ENCODE results near the gene GRIP2.

Gene GRIP2

GRCh38 chr3:14539742-14540491, at the start of gene GRIP2:
TSS of gene GRIP2 (minus strand) at chr3:14540342. CDS start at chr3:14540308, 34 bp downstream.
- no peak for DNase-seq (ENCODE audit: low read depth)

DNA sequence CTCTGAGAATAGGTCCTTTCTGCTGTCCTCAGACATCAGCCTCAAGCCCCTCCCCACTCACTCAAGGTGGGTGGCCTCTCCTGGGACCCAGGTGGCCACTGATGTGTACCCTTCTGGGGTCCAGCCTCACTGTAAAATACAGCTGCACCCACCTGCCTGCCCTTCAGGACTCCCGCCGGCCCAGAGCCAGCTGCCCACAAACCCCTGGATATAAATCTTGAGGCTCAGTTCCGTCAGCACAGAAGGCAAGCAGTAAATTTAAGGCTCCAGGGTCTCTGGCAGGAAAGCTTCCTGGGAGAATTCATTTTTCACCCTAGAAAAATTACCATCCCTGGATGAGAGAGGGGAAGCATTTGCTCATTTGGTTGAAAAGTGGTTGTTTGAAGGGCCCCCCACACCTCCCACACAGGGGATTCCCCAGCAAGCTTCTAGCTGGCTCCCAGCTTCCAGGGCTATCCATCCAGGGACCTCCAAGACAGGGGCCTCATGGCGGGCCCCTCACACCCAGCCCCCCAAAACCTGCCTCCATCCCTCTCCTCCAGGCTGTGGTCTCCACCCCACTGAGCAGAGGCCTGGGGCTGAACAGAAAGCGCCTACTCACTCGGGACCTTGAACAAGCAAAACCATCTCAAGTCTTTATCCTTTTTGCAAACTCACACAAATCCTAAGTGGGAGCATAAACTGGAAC, 48.4 kb upstream of the GRIP2 start:
- no peak for DNase-seq (ENCODE audit: low read depth)

DNA sequence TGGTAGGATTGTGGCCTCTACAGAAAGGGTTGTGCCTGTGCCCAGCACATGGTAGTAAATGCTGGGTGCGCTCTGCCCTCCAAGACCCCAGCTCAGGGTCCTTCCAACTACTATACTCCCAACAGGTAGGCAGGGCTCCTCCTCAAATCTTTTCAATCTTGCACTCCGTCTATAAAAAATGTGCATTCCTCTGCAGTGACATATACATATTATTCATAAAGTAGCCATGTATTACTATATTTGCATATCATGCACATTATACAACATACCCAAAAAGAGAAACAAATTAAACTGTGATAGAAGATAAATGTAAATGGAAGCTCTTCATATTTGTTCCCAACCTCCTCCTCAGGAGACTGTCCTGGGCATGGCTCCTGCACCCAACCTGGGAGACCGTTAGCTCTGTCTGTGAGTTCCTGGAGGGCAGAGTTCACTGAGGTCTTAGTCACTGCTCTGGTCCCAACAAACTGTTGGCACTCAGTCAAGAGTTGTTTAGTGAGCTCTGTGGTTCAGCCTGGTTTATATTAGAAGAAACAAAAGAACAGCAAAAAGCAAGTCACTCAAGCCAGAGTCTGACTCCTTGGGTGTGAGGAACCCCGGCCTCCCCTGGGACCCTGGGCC, 47.7 kb upstream of the GRIP2 start:
- DNase-seq (ENCODE audit: low read depth), result no peak

DNA sequence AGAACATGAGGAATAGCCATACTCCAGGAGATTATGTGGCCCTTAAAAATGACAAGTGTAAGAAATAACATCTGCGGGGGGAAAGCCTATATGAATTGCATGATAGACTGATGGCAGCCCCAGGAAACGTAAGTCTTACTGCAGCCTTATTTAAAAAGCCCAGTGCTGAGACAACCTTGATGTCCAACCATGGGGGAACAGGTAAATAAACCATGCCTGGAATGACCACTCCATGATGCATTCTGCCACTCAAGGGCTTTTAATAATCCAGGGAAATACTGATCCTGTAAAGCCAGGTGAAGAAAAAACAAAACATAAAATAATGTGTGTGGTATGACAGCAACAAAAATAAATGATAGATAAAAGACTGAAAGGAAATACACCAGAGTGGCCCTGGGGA, 46.5 kb upstream of the GRIP2 start:
- DNase-seq (ENCODE audit: low read depth), result no peak

GRCh38 chr3:14583548-14584091, 43.5 kb upstream of the GRIP2 start:
- DNase-seq (ENCODE audit: low read depth), result no peak

DNA sequence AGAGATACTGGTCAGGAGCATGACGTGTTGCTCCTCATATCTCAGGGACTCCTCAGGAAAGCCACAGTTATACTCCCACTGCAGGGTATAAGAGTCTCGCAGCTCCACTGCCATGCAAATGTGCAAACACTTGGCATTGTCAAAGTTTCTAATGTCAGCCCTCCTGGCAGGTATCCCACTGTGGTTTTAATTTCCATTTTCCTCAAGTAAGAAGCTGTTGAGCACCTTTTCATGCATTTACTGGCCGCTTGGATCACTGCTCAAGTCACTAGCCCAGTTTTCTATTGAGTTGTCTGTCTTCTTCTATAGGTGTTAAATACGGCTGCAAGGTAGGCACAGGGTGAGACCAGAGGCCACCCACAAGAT, 41.9 kb upstream of the GRIP2 start:
- no peak for DNase-seq (ENCODE audit: low read depth)

GRCh38 chr3:14581334-14582044, 41.3 kb upstream of the GRIP2 start:
- no peak for DNase-seq (ENCODE audit: low read depth)

DNA sequence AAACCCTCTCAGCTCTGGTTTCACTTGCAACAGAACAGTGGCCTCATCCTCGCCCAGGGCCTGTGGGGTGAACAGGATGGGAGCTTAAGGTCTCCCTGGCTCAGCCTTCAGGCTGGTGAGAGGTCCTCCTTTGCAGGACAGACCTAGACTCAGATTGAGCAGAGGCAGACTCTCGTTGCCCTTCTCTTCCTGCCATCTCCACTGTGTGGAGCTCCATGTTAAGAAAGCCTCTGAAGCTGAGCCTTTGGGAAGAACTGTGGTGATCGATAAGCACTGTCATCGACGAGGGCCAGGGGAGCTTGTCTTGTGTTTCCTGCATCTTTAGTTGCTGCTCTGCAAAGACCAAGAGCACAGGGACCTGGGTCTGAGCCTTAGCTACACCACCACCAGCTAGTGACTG, 37.8 kb upstream of the GRIP2 start:
- no peak for DNase-seq (ENCODE audit: low read depth)

DNA sequence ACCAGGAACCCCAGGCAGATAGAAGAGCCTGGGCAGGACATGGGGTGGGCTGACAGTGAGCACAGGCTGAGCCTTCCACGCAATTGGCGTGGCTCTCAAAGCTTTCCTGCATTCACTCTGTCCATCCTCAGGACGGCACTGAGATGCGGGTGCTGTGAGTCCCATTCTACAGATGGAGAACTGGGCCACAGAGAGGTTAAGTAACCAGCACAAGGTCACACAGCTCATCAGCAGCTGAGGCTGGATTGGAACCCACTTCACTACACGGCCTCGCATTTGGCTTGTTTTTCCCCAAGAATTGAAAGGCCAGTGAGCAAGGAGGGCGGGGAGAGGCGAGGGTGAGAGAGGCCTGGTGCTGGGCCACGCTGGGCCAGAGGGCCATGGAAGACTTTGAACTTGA, 36.0 kb upstream of the GRIP2 start:
- no peak for DNase-seq (ENCODE audit: low read depth)

- DNase-seq (ENCODE audit: low read depth), result no peak
These were observed 34.0 kb upstream of the GRIP2 start for GRCh38 chr3:14574183-14574582.

GRCh38 chr3:14573706-14574105, 33.6 kb upstream of the GRIP2 start:
- DNase-seq (ENCODE audit: low read depth), result no peak

- DNase-seq (ENCODE audit: low read depth), result no peak
These were observed 30.7 kb upstream of the GRIP2 start for GRCh38 chr3:14570864-14571263.

DNA sequence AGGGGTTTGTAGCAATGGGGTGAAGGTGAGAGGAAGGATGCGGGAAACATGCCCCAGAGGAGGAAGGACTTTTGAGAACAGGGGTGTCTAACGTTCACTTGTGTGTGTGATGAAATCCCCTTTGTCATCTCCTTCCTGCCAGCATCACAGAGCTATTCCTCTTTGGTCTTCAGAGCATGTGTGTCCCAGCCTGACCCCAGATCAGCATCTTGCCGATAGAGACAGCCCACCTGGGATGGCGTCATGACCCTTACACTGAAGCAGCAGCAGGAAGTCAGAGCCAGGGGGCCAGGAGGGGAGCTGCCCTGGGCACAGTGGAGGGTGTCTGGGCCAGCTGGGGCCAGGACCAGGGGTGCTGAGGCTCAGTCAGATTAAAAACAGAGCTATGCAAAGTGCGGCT, 29.9 kb upstream of the GRIP2 start:
- DNase-seq (ENCODE audit: low read depth), result no peak

GRCh38 chr3:14569474-14570000, 29.4 kb upstream of the GRIP2 start:
- DNase-seq (ENCODE audit: low read depth), result no peak

- DNase-seq (ENCODE audit: low read depth), result no peak
These were observed 28.1 kb upstream of the GRIP2 start for GRCh38 chr3:14568269-14568668.

DNA sequence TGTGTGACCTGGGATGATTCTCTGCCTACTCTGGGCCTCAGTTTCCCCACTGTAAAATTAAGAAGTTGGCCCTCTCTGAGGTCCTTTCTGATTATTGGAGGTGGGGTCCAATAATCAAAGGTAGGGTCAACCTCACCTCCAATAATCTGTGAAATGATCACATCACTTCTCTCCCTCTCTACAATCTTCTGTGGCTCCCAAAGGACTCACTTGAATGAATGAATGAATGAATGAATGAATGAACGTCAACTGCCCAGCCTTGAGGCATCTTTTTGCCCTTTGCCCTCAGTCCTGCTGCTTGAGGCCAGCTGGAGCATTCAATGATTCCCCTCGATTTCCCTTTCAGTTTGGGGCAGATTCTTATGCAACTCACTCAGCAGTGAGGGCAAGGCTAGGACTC, 26.7 kb upstream of the GRIP2 start:
- no peak for DNase-seq (ENCODE audit: low read depth)

DNA sequence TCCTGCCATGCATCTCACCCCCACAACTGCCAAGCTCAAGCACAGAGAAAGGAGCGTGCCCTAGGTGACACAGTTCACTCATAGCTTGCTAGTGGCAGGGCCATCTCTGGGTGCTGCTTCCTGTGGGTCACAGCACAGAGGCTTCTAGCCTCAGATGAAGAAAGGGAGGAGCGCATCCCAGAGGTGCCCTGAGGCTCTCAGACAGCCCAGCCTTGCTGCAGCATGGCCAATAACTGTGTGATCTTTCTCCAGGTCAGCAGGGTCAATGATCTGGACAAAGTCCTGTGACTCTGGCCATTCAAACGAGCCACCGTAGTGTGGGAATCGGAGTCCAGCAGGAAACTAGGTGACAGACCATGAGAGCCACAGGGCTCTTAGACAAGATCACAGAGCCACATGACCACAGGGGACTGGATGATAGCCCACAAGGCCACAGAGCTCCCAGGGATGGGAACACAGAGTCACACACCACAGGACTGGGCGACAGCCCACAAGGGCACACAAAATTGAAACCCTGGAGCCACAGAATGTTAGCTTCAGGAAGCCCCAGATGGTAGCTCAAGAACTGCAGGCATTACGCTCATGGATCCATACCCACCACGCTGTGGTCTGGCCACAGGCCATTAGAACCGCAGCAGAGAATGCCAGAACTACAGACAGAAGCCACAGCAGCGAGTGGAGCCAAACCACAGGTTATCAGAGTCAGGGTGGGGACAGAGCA, 25.9 kb upstream of the GRIP2 start:
- DNase-seq (ENCODE audit: low read depth), result no peak

- no peak for DNase-seq (ENCODE audit: low read depth)
These were observed 24.6 kb upstream of the GRIP2 start for GRCh38 chr3:14564741-14565140.

DNA sequence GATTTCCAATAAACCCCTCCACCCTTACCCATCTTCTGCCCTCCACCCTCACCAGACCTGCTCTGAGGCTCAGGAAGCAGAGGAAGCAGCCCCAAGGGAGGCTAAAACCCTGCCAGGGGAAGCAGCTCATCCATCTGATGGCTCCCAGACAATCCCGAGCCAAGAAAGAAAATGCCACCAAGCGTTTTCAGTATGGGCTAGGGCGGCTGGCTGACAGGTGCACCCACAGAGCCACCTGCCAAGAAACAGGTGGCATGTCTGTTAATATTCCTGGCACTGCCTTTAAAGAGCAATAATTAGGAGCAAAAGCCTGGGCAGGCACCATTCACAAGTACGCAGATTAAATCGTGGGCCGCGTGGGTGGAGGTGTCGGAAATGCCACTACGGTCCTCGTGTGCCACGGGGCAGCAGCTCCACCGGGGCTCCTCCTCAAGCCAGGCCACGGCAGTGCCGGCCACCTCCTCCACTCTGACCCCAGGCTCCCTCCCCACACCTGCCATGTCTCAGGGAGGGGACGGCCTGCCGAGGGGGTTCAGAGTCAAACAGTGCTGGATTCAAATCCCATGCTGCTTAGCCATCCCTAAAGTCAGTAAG, 23.9 kb upstream of the GRIP2 start:
- no peak for DNase-seq (ENCODE audit: low read depth)

- DNase-seq (ENCODE audit: low read depth), result no peak
These were observed 22.2 kb upstream of the GRIP2 start for GRCh38 chr3:14562121-14562890.

Data from activated T-cell treated with anti-CD3 and anti-CD28 coated beads for 24 hours (primary cell).